Peyer's patch (tissue), 4 donors: ENCODE results near the gene MCUB.
"Not testable (repeated sequence)": the region's sequence is repeated elsewhere in the genome, so short reads cannot be mapped to it uniquely, and the experiment has no call there.

Experiments used
- POLR2A ChIP-seq, 2 donors: fragments of 450-650 bp; IDR thresholded peaks; one replicate each; pipeline ENCODE4 v1.5.1; 2017; ENCODE audit warnings: antibody characterized with exemption in 2 of 2, mild to moderate bottlenecking in 2 of 2, moderate library complexity in 2 of 2
- TF ChIP-seq, protein P1 (sequence below), 6 experiments: fragments of 450-650 bp in 4 of 6; fragments of 200-600 bp in 2 of 6; sonication (generic) in 1 of 6; IDR thresholded peaks; one replicate each; pipeline ENCODE4 v1.5.1; 2017 to 2019; ENCODE audit warnings: antibody characterized with exemption in 6 of 6, mild to moderate bottlenecking in 3 of 6, moderate library complexity in 1 of 6

DNA sequence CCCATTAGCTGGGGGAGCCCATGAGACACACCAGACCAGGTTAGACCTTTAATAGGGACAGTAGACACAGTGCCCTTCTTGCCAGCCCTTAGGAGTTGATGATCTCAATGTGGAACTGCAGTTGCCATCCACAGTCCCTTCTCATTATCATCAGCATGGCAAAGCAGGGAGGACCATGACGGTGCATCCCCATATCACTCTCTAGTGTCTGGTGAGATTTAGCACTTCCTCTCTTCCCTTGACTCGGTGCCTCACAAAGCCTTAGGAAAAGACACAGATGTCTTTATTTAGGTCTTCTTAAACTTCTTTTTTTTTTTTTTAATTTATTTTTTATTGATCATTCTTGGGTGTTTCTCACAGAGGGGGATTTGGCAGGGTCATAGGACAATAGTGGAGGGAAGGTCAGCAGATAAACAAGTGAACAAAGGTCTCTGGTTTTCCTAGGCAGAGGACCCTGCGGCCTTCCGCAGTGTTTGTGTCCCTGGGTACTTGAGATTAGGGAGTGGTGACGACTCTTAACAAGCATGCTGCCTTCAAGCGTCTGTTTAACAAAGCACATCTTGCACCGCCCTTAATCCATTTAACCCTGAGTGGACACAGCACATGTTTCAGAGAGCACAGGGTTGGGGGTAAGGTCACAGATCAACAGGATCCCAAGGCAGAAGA lies 36.5 kb downstream of the MCUB start:
- TF ChIP-seq, protein P1, sequence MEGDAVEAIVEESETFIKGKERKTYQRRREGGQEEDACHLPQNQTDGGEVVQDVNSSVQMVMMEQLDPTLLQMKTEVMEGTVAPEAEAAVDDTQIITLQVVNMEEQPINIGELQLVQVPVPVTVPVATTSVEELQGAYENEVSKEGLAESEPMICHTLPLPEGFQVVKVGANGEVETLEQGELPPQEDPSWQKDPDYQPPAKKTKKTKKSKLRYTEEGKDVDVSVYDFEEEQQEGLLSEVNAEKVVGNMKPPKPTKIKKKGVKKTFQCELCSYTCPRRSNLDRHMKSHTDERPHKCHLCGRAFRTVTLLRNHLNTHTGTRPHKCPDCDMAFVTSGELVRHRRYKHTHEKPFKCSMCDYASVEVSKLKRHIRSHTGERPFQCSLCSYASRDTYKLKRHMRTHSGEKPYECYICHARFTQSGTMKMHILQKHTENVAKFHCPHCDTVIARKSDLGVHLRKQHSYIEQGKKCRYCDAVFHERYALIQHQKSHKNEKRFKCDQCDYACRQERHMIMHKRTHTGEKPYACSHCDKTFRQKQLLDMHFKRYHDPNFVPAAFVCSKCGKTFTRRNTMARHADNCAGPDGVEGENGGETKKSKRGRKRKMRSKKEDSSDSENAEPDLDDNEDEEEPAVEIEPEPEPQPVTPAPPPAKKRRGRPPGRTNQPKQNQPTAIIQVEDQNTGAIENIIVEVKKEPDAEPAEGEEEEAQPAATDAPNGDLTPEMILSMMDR (IDR thresholded peaks at IDR 0.05), result not testable (repeated sequence)
- TF ChIP-seq POLR2A (IDR thresholded peaks at IDR 0.05), result not testable (repeated sequence)
